ENCODE data around the gene KCNK3.

DNA sequence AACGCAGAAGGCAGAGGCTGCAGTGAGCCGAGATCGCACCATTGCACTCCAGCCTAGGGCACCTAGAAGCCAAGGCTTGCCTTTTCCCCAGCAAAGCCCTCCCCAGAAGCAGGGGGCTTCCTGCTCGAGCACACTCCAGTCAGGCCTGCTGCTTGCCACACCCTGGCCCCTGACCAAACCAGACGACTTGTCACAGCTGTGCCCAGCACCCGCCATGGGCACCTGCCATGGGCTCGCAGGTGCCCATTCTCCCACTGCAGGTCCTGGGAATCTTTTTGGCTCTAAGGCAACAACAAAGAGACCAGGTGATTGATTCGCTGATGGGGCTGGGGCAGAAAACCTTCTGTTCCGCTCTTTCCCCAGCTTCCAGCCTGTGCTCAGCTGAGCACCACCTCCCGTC lies 4.9 kb downstream of the KCNK3 start:
- TF ChIP-seq CTCF (IDR thresholded peaks at IDR 0.05; ENCODE audit: insufficient read depth, low read depth, low read length) (no peak), EZH2 (IDR thresholded peaks at IDR 0.05; ENCODE audit: insufficient read depth, low read length) (no peak)

Measured in astrocyte (in vitro differentiated cells and primary cell).